HG03039 (cell line): Measurements from ENCODE around the gene ZFP57.
A peak's percentile ranks its signal among the peaks of the same experiment; 100 is the strongest.

ENCODE experiments used
- ATAC-seq: cut with Tn5 transposase; IDR thresholded peaks from one replicate; pipeline ENCODE4 v1.9.1; 2021; ENCODE audit warnings: mild to moderate bottlenecking, moderate library complexity; ENCODE audit not compliant: unreplicated experiment

The ZFP57 gene

GRCh38 chr6:29680904-29681303, at the start of gene ZFP57:
TSS of gene ZFP57 (minus strand) at chr6:29681152. CDS start at chr6:29677003, 4,149 bp downstream.
- no peak for ATAC-seq

GRCh38 chr6:29730575-29731126, 49.7 kb upstream of the ZFP57 start:
- ATAC-seq: no peak

- ATAC-seq: no peak
Observed at GRCh38 chr6:29729774-29730328, 48.9 kb upstream of the ZFP57 start.

- ATAC-seq: no peak
Observed at GRCh38 chr6:29728875-29729270, 47.9 kb upstream of the ZFP57 start.

GRCh38 chr6:29728173-29728874, 47.4 kb upstream of the ZFP57 start:
- no peak for ATAC-seq

- no peak for ATAC-seq
Observed at GRCh38 chr6:29727637-29728036, 46.7 kb upstream of the ZFP57 start.

- no peak for ATAC-seq
Observed at GRCh38 chr6:29726571-29727194, 45.7 kb upstream of the ZFP57 start.

- ATAC-seq: no peak
Observed at GRCh38 chr6:29726001-29726400, 45.0 kb upstream of the ZFP57 start.

- ATAC-seq: no peak
Observed at GRCh38 chr6:29724937-29725869, 44.3 kb upstream of the ZFP57 start.

GRCh38 chr6:29723666-29724588, 43.0 kb upstream of the ZFP57 start:
- ATAC-seq: peak; percentile 33

GRCh38 chr6:29723262-29723665, 42.3 kb upstream of the ZFP57 start, which contains the start of gene HLA-F:
TSS of gene HLA-F (plus strand) at chr6:29723434. CDS start at chr6:29723464, 30 bp downstream.
- ATAC-seq: peak; percentile 87

GRCh38 chr6:29720863-29721262, 39.9 kb upstream of the ZFP57 start:
- no peak for ATAC-seq

GRCh38 chr6:29710281-29710941, 29.5 kb upstream of the ZFP57 start:
- no peak for ATAC-seq

- ATAC-seq: no peak
Observed at GRCh38 chr6:29709188-29709587, 28.2 kb upstream of the ZFP57 start.

GRCh38 chr6:29708432-29709179, 27.7 kb upstream of the ZFP57 start:
- ATAC-seq: no peak

GRCh38 chr6:29705389-29706231, 24.7 kb upstream of the ZFP57 start:
- ATAC-seq: no peak

- ATAC-seq: no peak
Observed at GRCh38 chr6:29702519-29703103, 21.7 kb upstream of the ZFP57 start.
